ENCODE results near the gene CPD.
"Not testable (repeated sequence)": the region's sequence is repeated elsewhere in the genome, so short reads cannot be mapped to it uniquely, and the experiment has no call there.

Gene CPD

DNA sequence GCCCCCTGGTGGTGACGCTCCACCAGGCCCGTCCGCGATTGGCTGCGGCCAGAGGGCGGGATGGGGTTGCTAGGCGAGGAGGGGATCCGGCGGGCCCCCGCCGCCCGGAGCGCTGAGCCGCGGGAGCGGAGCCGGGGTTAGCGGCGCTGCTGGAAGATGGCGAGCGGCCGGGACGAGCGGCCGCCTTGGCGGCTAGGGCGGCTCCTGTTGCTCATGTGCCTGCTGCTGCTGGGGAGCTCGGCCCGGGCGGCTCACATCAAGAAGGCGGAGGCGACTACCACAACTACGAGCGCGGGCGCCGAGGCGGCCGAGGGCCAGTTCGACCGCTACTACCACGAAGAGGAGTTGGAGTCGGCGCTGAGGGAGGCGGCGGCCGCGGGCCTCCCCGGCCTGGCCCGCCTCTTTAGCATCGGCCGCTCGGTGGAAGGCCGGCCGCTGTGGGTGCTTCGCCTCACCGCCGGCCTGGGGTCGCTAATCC lies at the start of gene CPD:
TSS of gene CPD (plus strand) at position 103 of the 478 bp plus-strand sequence. CDS start at position 157, 54 bp downstream.
- peak; percentile 98 to 99 for DNase-seq

DNA sequence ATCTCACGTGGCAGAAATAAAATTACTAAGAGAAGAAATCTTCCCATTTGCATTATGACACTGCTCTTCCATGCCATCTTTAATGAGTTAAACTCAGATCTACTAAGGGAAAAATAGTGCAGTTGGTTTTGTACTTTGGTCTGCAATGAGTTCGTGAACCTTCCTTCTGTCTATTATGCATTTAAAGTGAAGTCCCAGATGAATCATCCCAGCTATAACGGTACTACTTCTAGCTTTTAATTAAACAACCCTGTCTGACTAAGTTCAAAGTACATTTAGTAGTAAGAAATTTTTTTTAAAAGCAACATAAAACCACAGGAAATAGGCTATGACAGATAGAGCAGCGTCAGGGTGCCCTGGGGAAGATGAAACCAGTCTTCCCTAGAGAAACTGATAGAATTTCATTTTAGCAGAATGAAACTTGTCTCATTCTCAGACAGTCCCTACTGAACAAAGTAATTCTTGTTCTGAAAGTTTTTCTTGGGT lies 46.6 kb upstream of the CPD start:
- peak; percentile 51 to 61 for DNase-seq

DNA sequence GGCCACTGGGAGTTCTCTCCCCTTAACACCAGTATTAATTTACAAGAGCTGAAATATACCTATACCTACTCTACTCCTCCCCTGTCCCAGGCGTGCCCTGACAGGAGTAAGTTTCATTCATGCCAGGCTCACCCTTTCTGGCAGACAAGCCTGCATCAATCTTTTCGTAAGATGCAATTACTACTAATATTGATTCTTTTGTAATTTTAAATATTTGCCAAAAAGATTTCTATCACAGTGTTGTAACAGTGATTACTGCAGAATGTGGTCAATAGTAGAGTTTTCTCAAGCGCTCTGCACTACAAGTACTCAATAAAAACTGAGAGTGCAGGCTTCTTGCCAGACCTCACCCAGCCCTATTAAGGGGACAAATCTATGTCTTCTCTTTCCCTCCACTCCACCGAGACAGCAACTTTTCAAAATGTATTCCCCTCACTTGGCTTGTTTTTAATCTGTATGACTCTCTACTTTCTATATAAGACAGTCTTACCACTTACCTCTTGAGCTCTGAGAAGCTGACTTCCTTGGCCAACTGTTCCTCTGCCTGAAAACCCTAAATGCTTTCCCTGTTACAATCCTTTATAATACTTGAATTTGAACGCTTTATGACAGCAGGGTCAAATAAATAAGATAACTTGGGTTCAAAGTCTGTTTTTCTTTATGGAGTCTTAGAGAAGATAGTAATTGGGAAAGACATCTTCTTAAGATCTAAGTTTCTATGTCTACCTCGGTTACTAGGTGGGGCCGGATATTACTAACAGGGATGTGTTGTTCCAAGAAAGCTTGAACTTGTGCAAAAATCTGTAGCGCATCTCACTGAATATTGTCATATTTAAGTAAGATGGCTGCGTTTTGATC lies 45.0 kb upstream of the CPD start, which contains the start of gene TMIGD1:
TSS of gene TMIGD1 (minus strand) at position 555 of the 858 bp plus-strand sequence. CDS start 1,924 bp downstream, outside the sequence.
- no peak for DNase-seq

DNA sequence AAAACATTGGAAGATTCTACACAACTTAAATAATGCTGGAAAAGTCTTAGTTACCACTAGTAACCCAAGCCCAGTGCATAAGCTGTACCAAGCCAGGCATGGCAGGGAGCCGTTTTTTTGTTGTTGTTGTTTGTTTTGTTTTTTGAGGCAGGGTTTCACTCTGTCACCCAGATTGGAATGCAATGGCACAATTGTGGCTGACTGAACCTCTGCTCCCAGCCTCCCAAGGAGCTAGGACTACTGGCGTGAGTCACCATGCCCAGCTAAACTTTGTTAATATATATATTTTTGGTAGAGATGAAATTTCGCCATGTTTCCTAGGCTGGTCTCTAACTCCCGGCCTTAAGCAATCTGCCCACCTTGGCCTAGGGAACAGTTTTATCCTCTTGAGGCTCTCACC lies 44.3 kb upstream of the CPD start:
- DNase-seq, result no peak

DNA sequence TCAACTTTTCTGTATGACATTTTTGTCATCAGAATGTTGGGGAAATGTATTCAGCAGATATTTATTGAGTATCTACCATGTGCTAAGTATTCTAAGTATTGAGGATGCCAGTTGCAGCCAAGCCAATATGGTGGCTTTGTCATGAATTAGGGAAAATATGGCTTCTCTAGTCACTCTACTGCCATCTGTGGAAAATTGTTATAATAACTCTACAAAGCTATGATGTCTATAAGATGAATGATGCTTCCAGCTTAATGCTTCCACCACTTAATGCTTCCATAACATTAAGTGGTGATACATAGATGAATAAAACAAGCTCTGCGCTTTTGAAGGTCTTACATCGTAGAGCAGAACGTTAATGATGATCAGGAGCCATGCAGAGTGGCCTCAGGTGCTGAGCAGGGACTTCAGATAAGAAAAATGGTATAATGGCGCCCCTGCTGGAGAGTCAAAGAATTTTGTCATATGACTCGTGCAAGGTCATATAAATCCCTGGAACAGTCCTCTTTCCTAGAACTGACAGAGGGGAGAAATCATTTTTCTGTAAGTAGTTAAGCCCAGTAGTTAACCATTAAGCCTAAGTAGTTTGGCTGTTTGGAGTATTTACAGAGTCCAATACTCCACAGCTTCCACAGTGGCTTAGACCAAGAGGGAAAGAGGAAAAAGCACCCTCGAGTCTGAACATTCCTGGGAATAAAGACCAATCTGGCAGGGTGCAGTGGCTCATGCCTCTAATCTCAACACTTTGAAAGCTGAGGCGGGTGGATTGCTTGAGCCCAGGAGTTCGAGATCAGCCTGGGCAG lies 42.2 kb upstream of the CPD start:
- DNase-seq, result peak; percentile 64

DNA sequence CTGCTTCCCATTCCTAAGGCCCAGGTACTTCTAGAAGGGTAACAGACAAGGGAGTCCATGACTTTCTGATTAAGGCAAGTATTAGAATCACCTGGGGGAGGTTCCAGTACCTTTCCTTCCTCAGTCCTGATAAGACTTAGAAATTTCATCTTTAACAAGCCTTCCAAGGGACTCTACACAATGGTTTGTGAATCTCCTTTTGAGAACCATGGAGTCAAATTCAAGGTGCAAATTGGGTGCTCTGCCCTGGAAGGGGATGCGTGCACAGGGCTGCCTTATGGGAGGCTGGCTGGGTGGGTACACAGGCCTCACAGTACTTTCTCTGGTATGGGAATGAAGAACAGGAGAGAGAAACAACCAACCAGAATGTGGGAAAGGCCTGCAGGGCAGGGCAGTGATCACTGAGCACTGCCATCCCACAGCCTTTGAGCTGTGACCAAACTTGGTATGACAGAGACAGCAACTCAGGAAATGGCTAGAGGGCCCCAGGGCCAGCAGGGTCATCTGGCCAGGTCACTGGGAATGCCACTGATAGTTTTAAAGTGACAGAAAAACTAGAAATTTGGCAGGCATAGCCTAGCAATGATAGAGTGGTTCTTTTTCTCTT lies 41.2 kb upstream of the CPD start:
- no peak for DNase-seq

DNA sequence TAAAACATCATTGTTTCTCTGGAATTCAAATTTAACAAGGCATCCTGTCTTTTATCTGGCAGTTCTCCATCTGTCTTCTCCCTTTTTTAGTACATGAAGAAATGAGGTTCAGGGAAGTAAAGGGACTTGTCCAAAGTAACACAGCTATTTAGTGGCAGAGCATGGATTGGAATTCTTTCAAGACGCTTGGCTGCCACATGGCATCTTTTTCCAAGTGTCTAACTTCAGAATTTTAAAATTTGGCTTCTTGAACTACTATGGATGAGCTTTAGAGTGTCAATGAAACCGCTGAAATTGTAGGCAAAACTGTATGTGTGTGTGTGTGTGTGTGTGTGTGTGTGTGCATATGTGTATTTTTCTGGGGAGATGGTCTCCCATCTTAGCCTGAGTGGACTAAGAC lies 39.6 kb upstream of the CPD start:
- DNase-seq, result no peak

DNA sequence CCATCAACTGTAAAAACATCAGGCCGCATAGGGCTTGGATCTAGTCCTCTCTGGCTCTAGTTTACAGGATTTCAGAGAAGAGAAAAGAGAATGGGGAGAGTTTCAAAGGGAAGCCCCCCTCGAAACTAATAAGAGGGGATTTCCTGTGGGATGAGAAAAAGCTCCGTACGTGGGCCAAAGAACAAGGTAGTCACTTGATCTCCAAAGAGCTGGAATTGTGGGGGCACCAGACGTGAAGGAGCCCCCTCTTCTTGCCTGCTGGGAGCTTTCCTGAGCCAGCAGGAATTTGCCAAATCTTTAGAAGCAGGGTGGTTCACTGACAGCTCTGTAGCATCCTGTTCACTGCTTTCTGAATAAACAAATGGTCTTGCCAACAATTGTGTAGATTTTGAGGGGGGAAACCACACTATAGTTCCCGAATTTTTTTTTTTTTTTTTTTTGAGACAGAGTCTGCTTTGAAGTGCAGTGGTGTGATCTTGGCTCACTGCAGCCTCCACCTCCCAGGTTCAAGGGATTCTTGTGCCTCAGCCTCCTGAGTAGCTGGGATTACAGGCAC lies 37.8 kb upstream of the CPD start:
- no peak for DNase-seq

DNA sequence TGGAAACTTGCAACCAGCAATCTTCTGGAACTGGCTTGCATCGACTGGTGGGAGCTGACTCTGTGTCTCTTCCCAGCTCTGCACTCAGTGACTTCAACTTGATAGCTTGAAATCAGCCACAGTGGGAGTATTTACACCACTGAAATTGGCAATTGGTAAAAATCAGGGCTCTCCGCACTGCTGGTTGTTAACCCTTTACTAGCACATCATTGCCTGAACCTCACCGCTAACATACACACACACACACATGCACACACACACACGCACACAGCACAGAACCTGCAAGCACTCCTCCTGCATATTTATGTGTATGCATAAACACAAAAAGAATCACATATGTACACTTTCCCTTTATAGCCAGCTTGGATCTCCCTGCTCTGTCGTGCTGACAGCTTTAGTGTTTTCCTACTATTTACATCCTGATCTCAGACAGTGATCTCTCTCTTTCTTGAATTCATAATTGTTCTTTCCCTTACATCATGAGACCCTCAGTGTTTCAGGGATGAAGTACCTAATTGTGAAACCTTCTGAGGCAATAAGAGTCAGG lies 37.0 kb upstream of the CPD start:
- no peak for DNase-seq

DNA sequence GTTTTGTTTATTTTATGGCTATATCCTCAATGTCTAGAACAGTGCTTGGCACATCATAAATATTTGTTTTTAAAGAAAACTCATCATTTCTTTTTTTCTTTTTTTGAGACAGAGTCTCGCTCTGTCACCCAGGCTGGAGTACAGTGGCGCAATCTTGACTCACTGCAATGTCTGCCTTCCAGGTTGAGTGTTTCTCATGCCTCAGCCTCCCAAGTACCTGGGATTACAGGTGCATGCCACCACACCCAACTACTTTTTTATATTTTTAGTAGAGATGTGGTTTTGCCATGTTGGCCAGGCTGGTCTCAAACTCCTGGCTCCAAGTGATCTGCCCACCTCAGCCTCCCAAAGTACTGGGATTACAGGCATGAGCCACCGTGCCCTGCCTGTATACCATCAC lies 35.5 kb upstream of the CPD start:
- DNase-seq, result not testable (repeated sequence)

DNA sequence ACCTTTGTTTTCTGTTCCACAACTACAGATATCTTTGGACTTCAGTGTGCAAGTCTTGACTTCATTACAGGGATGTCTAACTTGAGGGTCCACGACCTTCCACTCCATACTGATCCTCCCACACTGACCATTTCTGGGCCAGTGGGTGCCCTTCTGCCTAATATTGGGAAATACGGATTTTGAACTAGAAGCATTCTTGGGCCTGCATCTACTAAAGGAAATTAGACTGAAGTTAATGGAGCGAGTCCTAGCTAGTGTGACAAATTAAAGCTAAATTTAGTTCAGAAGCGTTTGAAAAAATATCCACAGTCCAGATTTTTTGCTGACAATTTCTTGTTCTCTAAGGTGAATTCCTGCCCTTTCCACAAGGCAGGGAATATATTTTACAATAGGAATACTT lies 34.9 kb upstream of the CPD start:
- DNase-seq, result no peak

DNA sequence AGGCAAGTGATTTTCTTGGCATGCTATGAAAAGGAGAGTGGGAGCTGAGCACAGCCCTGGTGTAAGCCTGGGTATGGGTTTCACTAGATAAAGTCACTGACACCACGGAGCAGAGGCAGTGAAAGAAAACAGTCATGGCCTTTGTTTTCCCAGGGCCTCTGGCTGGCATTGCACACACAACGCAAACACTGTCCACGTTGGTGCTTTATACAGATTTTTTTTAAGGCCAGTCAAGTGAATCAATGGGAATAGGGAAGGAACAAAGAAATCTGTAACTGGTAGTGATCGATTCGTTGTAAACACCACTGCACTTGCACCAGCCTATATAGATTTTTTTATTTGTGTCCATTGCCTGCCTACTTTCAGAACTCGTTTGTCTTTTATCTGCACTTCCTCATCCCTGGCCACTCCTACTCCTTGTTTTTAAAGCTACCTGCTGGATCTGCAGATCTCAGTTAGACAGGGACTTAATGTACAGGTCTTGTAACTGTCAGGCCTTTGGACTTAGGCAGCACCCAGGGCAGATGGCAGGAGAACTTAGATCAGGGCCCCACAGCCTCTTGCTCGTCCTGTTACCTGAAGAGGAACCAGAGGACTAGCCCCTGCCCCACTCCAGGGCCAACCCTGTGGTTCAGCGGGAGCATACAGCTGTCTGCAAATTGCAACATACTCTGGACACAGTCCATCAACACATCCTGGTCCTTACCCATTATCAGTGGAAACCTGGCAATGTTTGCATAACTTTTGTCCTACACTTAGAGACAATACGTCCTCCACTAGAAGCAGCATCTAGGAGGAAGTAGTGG lies 34.2 kb upstream of the CPD start:
- no peak for DNase-seq

DNA sequence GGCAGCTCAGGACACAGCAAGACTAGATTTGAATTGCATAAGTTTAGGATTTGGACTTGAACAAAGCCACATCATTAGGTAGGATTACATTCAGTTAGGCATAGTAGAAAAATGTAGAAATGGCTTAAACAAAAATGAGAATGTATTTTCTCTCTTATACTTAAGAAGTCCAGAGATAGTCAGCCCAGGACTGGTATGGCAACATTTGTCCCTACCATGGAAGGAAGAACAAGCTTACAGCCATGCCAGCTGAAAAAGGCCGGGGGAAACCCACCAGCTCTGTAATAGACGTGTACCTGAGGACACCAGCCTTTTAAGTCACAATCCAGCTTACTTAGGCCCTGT lies 33.7 kb upstream of the CPD start:
- DNase-seq, result no peak

DNA sequence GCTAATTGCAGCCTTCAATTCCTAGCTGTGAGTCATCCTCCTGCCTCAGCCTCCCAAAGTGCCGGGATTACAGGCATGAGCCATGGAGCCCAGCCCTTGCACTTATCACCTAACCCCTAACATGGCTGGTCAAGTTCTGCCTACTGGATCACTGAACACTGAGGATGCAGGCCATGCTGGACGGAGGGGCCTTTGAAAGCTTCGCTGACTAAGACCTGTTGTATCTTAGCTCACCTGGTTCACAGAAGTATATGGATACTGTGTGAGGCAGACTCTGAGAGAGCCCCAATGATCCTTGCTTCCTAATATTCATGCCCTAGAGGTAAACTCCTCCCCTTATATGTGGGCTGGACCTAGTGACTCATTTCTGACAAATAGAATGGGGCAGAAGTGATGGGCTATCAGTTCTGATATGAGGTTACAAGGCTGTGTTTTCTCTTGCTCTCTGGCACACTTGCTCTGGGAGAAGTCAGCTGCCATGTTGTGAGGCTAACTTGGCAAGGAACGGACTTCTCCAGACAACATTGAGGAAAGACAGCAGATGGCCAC lies 33.1 kb upstream of the CPD start:
- peak; percentile 58 to 59 for DNase-seq

DNA sequence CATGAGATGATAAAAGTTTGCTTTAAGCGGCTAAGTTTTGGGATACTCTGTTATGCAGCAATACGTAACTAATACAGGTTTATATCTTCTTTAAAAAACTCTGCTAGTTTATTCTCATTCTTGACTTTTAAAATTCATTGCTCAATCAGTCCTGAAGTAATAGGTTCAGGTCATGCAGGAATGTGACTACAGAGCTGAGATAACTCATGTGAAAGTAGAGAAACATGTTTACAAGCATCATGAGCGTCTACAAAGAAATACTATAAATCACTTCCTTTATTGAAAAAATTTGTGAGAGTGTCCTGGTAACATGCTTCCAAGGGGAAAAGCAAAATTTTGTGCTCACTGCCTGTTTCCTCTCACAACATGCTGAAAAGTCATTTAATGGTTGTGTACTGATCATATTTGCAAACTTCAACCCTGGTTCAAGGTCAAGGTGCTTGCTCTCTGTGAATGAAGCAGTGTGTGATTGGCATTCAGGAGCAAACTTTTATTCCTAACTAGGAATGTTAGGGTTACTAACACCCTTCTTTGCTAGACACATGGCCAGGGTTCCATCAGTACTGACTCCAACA lies 32.4 kb upstream of the CPD start:
- no peak for DNase-seq

DNA sequence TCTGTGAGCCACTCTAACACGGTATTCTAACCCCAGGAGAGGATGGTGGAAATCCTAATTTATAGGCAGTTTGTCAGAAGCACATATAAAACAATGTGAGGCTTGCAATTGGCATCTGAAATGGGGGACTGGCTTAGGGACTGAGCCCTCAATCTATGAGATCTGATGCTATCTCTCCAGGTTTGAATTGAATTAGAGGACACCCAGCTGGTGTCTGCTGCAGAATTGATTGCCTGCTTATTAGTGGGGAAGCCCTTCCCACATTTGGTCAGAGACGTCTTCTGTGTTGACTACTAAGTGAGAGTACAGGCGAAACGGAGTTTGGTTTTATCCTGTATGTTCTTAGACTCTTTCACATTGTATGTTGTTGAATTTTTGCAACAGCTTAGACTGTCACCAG lies 31.2 kb upstream of the CPD start:
- no peak for DNase-seq

DNA sequence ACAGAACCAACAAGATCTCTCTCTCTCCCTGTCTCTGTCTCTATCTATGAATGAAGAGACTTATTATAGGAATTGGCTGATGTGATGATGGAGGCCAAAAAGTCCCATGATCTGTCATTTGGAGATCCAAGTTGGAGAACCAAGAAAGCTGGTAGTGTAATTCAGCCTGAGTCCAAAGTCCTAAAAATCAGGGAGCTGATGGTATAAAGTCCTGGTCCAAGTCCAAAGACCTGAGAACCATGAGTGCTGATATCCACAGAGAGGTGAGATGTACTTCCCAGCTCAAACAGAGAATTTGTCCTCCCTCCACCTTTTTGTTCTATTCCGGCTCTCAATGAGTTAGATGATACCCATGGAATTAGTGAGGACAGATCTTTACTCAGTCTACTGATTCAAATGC lies 29.5 kb upstream of the CPD start:
- DNase-seq, result no peak

DNA sequence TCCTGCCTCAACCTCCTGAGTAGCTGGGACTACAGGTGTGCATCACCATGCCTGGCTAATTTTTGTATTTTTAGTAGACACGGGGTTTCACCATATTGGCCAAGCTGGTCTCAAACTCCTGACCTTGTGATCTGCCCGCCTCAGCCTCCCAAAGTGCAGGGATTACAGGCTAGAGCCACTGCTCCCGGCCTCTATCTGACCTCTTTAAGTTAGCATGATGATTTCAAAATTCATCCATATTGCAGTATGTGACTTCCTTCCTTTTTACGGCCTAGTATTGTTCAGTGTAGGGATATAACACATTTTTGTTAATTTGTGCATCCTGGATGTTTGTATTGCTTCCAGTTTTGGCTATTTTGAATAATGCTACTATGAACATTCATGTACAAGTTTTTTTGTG lies 27.5 kb upstream of the CPD start:
- not testable (repeated sequence) for DNase-seq

DNA sequence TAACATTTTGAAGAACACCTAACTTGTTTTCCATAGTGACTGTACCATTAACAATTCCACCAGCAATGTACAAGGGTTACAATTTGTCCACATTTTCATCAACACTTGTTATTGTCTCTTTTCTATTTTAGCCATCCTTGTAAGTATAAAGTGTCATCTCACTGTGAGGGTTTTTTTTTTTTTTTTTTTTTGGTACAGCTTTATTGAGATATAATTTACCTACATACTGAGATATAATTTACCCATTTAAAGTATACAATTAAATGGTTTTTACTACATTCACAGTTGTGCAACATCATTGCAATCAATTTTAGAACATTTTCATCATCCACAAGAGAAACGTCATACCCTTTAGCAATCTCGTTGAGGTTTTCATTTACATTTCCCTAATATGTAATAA lies 27.0 kb upstream of the CPD start:
- no peak for DNase-seq

DNA sequence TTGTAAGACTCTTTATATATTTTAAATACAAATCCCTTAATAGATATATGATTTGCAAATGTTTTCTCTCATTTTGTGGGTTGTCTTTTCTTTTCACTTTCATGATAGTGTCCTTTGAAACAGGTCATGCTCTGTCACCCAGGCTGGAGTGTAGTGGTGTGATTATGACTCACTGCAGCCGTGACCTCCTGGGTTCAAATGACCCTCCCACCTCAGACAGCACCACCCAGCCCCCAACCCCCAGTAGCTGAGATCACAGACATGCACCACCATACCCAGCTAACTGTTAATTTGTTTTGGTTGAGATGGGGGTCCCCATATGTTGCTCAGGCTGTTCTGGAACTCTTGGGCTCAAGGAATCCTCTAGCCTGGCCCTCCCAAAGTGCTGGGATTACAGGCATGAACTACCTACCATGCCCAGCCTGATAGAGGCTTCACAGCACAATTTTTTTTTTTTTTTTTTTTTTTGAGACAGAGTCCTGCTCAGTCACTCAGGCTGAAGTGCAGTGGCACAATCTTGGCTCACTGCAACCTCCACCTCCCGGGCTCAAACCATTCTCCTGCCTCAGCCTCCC lies 26.4 kb upstream of the CPD start:
- no peak for DNase-seq

DNA sequence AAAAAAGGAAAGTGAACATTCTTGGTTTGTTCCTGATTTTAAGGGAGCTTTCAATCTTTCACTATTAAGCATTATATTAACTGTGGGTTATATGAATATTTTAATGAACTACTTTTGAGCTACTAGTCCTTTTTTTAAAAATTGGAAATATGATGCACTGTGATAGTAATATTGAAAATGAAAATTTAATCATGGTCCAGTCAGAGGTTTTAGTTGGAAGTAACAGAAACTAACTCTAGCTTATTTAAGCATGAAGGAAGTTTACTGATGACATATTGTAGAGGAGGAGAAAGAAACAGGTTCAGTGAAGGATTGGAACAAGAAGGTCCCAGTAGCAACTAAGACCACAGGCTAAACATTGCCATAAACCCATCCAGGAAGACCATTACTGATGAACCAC lies 24.0 kb upstream of the CPD start:
- no peak for DNase-seq

Measured in activated T-cell treated with anti-CD3 and anti-CD28 coated beads, Interleukin-2, amount 50 U/mL, for 48 hours (primary cell).